Cardiac fibroblast (primary cell): ENCODE measurements around the gene GAB1.

ENCODE experiments used
- DNase-seq, 2 donors: peaks; one replicate each; pipeline versions ENCODE4 v3.0.0 to v3.0.0-alpha.2; 2010; ENCODE audit warnings: low read depth in 2 of 2
- H3K4me3 ChIP-seq, 2 donors: replicated peaks in 1 of 2; 1 replicate in 1 of 2; 2 replicates in 1 of 2; pipeline ENCODE4 v1.5.1; 2011; ENCODE audit warnings: low read depth in 2 of 2, low read length in 2 of 2, mild to moderate bottlenecking in 2 of 2, moderate library complexity in 1 of 2
- CTCF ChIP-seq: IDR thresholded peaks from one replicate; pipeline ENCODE4 v1.5.1; 2011; ENCODE audit warnings: low read depth, mild to moderate bottlenecking, low read length, inconsistent platforms

The GAB1 gene

GRCh38 chr4:143372093-143372915 is 35.6 kb downstream of the GAB1 start:
- no peak for TF ChIP-seq CTCF
- H3K4me3 ChIP-seq: no peak overlapping the region
- no peak for DNase-seq

- DNase-seq: no peak
- no peak overlapping the region for H3K4me3 ChIP-seq
- no peak for TF ChIP-seq CTCF
Measured at GRCh38 chr4:143374255-143374654, 37.6 kb downstream of the GAB1 start.

- DNase-seq: no peak
- no peak overlapping the region for H3K4me3 ChIP-seq
- no peak for TF ChIP-seq CTCF
Measured at GRCh38 chr4:143374771-143375170, 38.1 kb downstream of the GAB1 start.

GRCh38 chr4:143375326-143376073 is 38.8 kb downstream of the GAB1 start:
- peak; percentile 60 for TF ChIP-seq CTCF
- peak; percentile 47 to 51 for DNase-seq

GRCh38 chr4:143377611-143378099 is 41.0 kb downstream of the GAB1 start:
- no peak overlapping the region for H3K4me3 ChIP-seq
- DNase-seq: no peak
- TF ChIP-seq CTCF: no peak

More at GRCh38 chr4:143375326-143376073, 38.8 kb downstream of the GAB1 start:
- no peak overlapping the region for H3K4me3 ChIP-seq

- TF ChIP-seq CTCF: no peak
- no peak for DNase-seq
Measured at GRCh38 chr4:143380629-143381028, 44.0 kb downstream of the GAB1 start.

More at GRCh38 chr4:143380629-143381028, 44.0 kb downstream of the GAB1 start:
- no peak overlapping the region for H3K4me3 ChIP-seq
